Ishikawa (cell line): Measurements from ENCODE around the gene ACVR1.

Experiments
- CEBPB ChIP-seq: IDR thresholded peaks from 2 replicates; pipeline ENCODE4 v1.6.1; 2012
- CREB1 ChIP-seq: IDR thresholded peaks from 2 replicates; pipeline ENCODE4 v1.6.1; 2012; ENCODE audit warnings: low read depth
- EGR1 ChIP-seq: IDR thresholded peaks from 2 replicates; pipeline ENCODE4 v1.6.1; 2012
- EP300 ChIP-seq: IDR thresholded peaks from 2 replicates; pipeline ENCODE4 v1.6.1; 2012; ENCODE audit warnings: borderline replicate concordance
- FOXM1 ChIP-seq: IDR thresholded peaks from 2 replicates; pipeline ENCODE4 v1.6.1; 2012; ENCODE audit warnings: low read depth, borderline replicate concordance
- NFIC ChIP-seq: IDR thresholded peaks from 2 replicates; pipeline ENCODE4 v1.6.1; 2012
- RAD21 ChIP-seq: IDR thresholded peaks from 2 replicates; pipeline ENCODE4 v1.6.1; 2012; ENCODE audit warnings: low read depth
- REST ChIP-seq: IDR thresholded peaks from 2 replicates; pipeline ENCODE4 v1.6.1; 2012; ENCODE audit warnings: low read depth, mild to moderate bottlenecking
- TAF1 ChIP-seq: IDR thresholded peaks from 2 replicates; pipeline ENCODE4 v1.6.1; 2012; ENCODE audit warnings: low read depth, mild to moderate bottlenecking
- TCF12 ChIP-seq: IDR thresholded peaks from 2 replicates; pipeline ENCODE4 v1.6.1; 2012; ENCODE audit warnings: low read depth
- TEAD4 ChIP-seq: IDR thresholded peaks from 2 replicates; pipeline ENCODE4 v1.6.1; 2012
- USF1 ChIP-seq: IDR thresholded peaks from 2 replicates; pipeline ENCODE4 v1.6.1; 2012
- YY1 ChIP-seq: IDR thresholded peaks from 2 replicates; pipeline ENCODE4 v1.6.1; 2012; ENCODE audit warnings: low read depth
- ZBTB7A ChIP-seq: IDR thresholded peaks from 2 replicates; pipeline ENCODE4 v1.6.1; 2012; ENCODE audit warnings: low read depth
- TF ChIP-seq, protein P1 (sequence below): IDR thresholded peaks from 2 replicates; pipeline ENCODE4 v1.6.1; 2012

ACVR1 gene

GRCh38 chr2:157853820-157854219 lies 22.3 kb downstream of the ACVR1 start:
- TF ChIP-seq TEAD4 (no peak), NFIC (no peak), USF1 (no peak), EP300 (no peak), RAD21 (no peak), ZBTB7A (no peak), CREB1 (no peak), FOXM1 (no peak), YY1 (no peak), TAF1 (no peak), TCF12 (no peak), EGR1 (no peak), CEBPB (no peak), REST (no peak)
- TF ChIP-seq, protein P1, sequence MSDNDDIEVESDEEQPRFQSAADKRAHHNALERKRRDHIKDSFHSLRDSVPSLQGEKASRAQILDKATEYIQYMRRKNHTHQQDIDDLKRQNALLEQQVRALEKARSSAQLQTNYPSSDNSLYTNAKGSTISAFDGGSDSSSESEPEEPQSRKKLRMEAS: no peak

GRCh38 chr2:157853211-157853610 lies 22.9 kb downstream of the ACVR1 start:
- TF ChIP-seq USF1: no peak
- no peak for TF ChIP-seq TEAD4
- no peak for TF ChIP-seq CREB1
- no peak for TF ChIP-seq YY1
- TF ChIP-seq EP300: no peak
- no peak for TF ChIP-seq TAF1
- no peak for TF ChIP-seq FOXM1
- TF ChIP-seq TCF12: no peak
- no peak for TF ChIP-seq NFIC
- TF ChIP-seq ZBTB7A: no peak
- TF ChIP-seq EGR1: no peak
- TF ChIP-seq REST: no peak
- no peak for TF ChIP-seq RAD21
- TF ChIP-seq CEBPB: no peak
- TF ChIP-seq, protein P1: no peak

- TF ChIP-seq USF1: no peak
- TF ChIP-seq CREB1: no peak
- no peak for TF ChIP-seq EGR1
- TF ChIP-seq, protein P1: no peak
- TF ChIP-seq REST: no peak
- no peak for TF ChIP-seq CEBPB
- TF ChIP-seq TEAD4: no peak
- TF ChIP-seq EP300: no peak
- TF ChIP-seq TAF1: no peak
- no peak for TF ChIP-seq YY1
- no peak for TF ChIP-seq TCF12
- TF ChIP-seq FOXM1: no peak
- TF ChIP-seq ZBTB7A: no peak
- TF ChIP-seq RAD21: no peak
- TF ChIP-seq NFIC: no peak
These were observed 26.5 kb downstream of the ACVR1 start for GRCh38 chr2:157849591-157849990.

GRCh38 chr2:157848213-157848612 lies 27.9 kb downstream of the ACVR1 start:
- no peak for TF ChIP-seq CEBPB
- TF ChIP-seq RAD21: no peak
- no peak for TF ChIP-seq EGR1
- no peak for TF ChIP-seq ZBTB7A
- TF ChIP-seq REST: no peak
- no peak for TF ChIP-seq FOXM1
- TF ChIP-seq TAF1: no peak
- TF ChIP-seq YY1: no peak
- no peak for TF ChIP-seq TEAD4
- TF ChIP-seq TCF12: no peak
- TF ChIP-seq NFIC: no peak
- no peak for TF ChIP-seq USF1
- TF ChIP-seq EP300: no peak
- TF ChIP-seq, protein P1: no peak
- TF ChIP-seq CREB1: no peak
